Measurements from ENCODE around the gene MESD.

MESD gene

DNA sequence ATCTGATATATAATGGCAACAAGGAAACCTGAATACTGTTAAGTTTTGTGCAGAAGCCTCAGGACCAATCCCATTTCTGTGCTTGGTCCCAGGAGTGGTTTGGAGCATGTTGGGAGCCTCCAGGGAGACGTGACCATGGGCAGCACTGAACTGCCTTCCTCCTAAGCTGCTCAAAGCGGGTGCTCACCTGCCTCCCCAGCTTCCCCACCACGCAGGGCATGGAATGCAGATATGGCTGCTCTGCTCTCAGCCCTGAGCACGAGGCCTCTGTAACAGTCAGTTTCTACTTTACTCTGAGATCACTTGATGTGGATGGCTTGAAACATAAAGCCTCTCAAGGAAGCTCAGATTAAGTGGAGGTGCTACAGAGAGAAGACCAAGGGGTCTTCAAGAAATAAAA lies 49.3 kb downstream of the MESD start:
- no peak for DNase-seq (ENCODE audit: low read depth in 2 of 3, low spot score in 1 of 3)

DNA sequence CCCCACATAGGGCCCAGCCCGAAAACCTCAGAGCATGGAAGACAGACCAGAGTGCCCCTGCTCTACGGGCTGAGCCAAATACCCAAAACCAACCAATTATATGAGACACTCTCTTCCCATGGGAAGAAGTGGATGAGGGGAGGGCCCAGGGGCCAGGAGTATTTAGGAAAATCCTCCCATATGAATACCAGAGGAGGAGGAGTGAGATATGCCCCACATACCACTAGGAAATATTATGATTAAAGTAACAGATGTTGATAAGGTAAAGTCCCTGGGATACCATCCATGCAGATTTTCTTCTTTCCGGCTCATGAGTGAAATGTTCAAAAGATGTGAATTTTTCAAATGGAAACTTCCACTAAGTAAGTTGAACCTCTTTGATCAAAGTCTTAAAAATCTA lies 50.4 kb downstream of the MESD start:
- no peak for DNase-seq (ENCODE audit: low read depth in 2 of 3, low spot score in 1 of 3)

DNA sequence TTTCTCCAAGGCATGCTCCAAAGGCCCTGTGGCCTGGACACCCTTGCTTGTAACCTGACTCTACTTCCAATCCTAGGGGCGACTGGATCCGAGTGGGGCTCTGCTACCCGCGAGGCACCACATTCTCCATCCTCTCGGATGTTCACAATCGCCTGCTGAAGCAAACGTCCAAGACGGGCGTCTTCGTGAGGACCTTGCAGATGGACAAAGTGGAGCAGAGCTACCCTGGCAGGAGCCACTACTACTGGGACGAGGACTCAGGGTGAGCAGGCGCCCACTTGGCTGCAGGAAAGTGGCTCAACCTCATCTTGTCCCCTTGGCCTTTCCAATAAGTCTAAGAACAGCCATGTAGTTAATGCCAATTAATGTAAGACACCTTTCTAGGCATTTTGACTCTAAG lies 51.9 kb downstream of the MESD start:
- DNase-seq (ENCODE audit: low read depth in 2 of 3, low spot score in 1 of 3): no peak

DNA sequence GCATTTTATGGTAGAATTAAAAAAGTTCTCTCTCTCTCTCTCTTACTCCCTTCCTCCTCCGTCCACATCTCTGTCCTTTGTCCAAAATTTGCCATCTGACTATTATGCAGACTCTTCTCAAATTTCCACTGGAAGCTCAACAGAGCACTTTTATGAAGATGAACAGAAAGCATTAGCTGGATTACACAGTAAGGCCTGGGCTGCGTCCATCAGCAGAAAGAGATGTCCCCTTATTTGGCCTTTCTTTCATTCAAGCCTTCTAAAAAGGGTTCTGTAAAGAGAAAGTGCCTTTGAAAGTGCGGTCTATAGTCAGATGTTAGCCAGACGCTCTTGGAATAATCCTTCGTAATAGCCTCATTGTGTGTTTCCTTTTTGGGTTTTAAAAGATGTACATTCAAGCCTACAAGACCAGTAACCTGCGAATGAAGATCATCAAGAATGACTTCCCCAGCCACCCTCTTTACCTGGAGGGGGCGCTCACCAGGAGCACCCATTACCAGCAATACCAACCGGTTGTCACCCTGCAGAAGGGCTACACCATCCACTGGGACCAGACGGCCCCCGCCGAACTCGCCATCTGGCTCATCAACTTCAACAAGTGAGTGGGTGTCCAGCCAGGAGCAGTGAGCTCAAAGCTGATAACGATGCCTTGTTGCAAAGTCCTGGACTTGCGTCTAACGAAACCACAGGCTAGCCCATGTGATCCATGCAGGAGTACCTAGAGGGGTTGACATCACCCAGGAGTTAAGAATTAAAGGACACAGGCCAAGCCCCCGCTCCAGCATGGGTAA lies 53.1 kb downstream of the MESD start:
- DNase-seq (ENCODE audit: low read depth in 2 of 3, low spot score in 1 of 3): no peak

DNA sequence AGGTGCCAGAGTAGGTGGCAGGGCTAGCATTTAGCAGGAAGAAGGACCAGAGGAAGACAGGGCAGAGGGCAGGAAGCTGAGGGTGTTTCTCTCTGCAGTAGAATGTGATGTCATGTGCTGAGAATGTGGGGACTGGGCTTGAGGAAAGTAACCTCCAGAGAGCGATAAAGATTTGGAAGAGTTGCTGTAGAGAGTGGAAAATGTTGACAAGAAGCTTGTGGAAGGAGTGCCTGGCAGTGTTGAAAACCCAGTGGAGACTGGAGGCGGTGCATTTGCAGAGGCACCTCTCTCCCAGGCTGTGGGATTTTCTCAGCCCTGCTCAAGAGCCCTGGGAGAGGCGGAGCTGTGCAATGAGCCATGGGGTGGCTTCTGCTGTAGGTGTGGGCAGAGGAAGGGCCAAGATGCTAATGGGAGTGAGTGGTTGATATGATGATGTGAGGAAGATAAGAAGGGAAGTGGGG lies 54.8 kb downstream of the MESD start:
- no peak for DNase-seq (ENCODE audit: low read depth in 2 of 3, low spot score in 1 of 3)

DNA sequence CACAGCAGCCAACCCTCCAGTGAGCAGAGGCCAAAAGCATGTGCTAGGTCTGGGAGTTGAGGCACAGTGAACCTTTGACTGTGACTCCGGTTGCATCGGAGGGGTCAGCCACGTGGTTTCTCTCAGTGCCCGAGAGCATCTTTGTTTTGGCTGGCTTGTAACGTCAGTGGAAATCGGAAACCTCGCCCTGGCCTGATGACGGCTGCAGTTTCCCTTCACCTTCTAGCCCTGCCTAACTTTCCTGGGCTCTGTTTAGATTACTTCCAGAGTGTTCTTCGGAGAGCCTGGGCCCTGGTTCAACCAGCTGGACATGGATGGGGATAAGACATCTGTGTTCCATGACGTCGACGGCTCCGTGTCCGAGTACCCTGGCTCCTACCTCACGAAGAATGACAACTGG lies 56.6 kb downstream of the MESD start:
- DNase-seq (ENCODE audit: low read depth in 2 of 3, low spot score in 1 of 3): no peak

DNA sequence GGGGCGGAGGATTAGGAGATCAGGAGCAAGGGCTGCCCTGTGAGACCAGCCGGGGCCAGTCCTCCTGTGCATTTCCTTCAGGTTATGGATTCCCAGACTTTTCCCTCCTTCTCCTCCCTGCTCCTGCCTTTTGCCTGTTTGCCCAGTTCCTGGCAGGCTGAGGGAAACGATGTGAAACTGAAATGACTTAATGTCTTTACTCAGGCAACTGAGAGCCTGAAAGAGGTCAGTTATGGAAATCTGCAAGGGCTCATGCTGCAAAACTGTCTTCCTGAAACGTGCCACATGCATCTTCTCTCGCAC lies 57.2 kb downstream of the MESD start:
- no peak for DNase-seq (ENCODE audit: low read depth in 2 of 3, low spot score in 1 of 3)

DNA sequence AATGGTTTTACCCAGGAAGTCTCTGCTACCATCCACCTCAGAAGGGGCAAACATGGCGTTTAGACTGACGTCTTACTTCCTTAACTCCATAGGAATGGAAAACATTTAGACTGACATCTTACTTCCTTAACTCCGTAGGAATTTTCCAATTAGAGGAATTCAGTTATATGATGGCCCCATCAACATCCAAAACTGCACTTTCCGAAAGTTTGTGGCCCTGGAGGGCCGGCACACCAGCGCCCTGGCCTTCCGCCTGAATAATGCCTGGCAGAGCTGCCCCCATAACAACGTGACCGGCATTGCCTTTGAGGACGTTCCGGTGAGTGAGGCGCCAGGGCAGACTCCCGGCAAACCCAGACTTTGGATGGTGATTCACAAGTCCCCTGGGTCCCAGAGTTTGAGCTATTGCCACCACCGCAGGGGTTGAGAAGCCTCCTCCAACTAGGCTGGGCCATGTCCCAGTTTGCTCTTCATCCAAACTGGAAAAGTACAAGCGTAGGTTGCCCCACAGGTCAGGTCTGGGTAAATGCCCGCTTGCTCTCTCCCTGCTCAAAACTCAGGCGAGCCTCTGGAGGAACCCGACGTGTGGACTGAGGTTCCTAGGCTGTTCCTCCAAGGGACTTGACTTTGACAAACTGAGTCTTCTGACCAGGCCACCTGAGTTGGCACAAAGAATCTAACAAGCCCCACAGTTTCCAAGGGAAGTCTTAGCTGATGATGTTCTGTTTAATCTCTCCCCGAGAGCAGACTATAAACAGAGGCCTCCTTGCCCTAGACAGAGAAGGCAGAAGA lies 57.7 kb downstream of the MESD start:
- DNase-seq (ENCODE audit: low read depth in 2 of 3, low spot score in 1 of 3): no peak

DNA sequence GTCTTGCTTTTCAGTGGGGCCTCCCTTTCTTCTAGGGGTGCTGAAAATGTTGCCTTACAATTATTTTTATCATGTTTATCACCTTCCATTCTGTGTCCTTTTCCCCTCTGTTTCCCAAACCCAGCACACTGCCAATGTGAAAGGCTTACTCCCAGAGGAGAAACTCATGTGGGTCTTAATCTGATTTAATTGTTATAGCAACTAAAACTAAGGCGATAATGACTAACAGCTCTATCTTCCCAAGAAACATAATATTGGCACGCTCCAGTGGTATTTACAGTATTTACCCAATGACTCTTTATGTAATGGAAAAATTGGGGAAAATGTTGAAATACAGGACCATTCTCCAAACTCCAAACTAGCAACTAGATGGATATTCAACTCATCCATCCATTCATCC lies 58.4 kb downstream of the MESD start:
- DNase-seq (ENCODE audit: low read depth in 2 of 3, low spot score in 1 of 3): no peak

DNA sequence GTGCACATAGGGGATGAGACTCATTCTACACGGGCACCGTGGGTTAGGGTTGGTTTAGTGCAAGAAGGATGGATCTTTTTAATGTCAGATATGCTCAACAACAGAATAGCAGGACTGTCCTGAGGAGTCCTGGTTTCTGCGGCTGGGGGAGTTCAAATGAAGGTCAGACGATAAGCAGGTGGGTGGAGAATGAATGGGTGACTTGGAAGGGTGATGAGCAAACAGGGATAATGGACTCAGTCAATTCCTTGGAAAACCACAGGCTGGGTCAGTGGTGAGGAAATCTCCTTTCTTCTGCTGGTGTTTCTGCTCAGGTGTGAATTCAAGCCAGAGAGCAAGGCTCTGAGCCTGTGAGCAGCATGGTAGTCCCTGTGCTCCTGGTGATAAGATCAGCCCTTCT lies 59.9 kb downstream of the MESD start:
- DNase-seq (ENCODE audit: low read depth in 2 of 3, low spot score in 1 of 3): no peak

DNA sequence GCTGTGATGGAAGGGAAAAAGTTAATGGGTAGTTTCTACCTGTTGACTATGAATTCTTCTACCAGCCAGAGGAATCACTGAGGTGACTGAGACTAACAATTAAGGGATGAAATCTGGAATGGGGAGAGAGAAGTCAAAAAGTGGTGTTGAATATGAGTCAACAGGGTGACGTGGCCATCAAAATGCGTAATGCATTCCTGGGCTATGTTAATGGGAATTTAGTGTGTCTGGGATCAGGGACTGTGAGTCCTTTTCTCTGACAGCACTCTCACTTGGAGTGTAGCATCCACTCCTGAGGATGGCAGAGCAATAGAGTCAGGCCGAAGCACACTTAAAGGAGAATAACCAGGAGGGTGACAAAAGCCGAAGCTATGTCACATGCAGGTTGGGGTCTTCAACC lies 60.4 kb downstream of the MESD start:
- no peak for DNase-seq (ENCODE audit: low read depth in 2 of 3, low spot score in 1 of 3)

DNA sequence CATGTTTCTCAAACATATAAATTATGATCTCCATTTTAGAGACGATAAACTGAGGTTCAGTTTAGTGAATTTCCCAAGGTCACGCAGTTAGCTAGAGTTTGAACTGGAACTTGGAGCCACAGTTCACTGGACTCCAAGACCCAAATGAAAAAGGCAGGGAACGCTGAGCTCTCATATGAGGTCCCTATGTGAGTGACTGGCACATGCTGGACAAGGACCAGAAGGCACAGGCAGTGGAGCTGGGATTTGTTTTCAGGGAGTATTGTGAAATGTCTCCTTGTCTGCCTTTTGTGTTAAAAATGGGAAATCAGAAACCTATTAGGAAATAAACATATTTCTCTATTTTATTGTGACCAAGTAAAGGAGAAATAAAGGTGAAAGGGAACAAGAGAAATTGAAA lies 63.5 kb downstream of the MESD start:
- no peak for DNase-seq (ENCODE audit: low read depth in 2 of 3, low spot score in 1 of 3)

DNA sequence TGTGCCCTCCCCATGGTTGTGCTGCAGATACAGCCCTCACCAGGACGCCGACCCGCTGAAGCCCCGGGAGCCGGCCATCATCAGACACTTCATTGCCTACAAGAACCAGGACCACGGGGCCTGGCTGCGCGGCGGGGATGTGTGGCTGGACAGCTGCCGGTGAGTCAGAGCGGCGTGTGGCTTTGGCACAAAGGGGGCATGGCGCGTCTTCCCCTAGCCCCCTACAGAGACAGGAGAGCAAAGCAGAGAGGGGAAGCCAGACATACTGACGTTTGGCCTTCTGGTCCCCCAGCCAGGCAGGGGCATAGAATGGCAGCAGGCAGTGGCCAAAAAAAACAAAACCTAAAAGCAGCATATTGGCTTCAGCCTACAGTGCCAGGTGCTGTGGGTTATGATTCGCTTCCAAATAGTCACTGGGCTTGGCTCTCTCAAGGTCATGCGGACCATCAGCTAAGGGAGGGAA lies 64.0 kb downstream of the MESD start:
- no peak for DNase-seq (ENCODE audit: low read depth in 2 of 3, low spot score in 1 of 3)

DNA sequence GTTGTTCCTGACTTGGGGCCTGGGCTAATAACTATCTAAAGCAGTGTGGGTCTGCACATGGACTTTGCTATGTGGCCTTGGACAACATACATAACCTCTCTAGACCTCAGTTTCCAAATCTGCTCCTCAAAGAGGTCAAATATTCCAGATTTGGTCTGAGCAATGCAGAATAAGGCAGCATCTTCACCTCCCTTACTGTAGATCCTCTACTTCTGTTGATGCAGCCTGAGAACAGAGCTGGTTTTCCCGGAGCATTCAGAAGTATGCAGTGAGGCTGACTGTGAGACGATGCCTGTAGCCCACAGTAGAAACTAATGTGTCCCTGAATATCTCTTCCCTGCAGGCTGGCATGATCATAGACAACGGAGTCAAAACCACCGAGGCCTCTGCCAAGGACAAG lies 65.3 kb downstream of the MESD start:
- DNase-seq (ENCODE audit: low read depth in 2 of 3, low spot score in 1 of 3): no peak

DNA sequence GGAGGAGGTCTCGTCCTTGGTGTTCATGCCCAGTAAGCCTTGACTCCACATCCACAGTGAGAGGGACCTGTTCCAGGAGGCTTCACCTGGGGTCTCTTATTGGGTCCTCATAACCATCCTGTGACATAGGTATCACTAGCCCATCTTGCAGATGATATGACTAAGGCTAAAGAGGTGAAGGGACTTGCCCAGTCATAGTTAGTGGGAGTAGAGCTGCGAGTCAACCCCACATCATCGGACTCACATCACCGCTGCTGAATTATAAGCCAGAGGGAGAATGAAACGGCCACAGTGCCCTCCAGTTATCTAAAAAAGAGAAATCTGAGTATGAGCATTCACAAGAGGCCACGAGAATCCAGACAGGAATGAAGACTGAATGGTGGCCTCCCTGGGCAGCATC lies 66.0 kb downstream of the MESD start:
- no peak for DNase-seq (ENCODE audit: low read depth in 2 of 3, low spot score in 1 of 3)

DNA sequence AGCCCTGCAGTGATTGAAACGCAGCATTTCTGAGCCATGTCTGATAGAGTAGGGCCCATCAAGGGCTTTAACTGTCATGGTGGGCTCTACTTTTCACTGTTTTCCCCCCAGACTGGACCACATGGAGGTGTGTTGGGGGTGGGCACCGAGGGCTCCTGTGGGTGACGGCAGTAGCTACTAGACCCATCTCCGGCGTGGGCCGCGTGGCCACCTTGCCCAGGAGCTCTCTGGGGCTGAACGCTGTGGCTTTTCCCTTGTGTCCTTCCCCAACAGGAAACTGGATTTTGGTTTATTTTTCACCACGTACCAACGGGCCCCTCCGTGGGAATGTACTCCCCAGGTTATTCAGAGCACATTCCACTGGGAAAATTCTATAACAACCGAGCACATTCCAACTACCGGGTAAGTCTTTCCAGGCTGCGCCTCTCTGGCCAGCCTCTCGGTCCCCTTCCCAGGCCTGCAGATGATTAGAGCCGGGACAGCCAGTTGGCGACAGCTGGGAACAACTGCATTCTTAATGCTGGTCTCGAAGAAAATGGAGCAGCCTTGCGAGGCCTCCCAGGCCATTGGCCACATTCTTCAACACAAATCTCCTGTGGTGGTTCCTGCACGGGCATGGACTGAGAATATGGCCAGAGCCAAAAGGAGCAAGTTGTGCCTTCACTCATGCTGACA lies 67.7 kb downstream of the MESD start:
- DNase-seq (ENCODE audit: low read depth in 2 of 3, low spot score in 1 of 3): no peak

DNA sequence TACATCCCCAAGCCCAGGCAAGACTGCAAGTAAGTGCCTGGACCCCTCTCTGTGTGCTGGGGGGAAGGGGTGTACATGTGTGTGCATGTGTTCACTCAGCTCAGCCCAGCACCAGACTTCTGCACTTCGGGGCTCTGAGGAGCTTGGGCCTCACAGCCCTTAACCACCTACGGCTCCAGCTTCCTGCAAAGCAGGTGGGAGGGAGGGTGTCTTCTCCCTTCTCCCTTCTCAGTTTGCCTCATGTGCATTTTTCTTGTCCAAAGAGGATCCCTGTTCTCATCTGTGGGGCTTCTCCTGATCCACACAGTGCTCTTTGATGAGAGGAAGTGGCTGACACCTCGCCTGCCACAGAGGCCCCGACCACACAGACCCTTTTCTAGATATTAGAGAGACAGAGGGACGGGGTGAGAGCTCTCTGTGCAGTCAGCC lies 69.3 kb downstream of the MESD start:
- DNase-seq (ENCODE audit: low read depth in 2 of 3, low spot score in 1 of 3): peak in 2 of 3 donors; percentile 3 to 18

DNA sequence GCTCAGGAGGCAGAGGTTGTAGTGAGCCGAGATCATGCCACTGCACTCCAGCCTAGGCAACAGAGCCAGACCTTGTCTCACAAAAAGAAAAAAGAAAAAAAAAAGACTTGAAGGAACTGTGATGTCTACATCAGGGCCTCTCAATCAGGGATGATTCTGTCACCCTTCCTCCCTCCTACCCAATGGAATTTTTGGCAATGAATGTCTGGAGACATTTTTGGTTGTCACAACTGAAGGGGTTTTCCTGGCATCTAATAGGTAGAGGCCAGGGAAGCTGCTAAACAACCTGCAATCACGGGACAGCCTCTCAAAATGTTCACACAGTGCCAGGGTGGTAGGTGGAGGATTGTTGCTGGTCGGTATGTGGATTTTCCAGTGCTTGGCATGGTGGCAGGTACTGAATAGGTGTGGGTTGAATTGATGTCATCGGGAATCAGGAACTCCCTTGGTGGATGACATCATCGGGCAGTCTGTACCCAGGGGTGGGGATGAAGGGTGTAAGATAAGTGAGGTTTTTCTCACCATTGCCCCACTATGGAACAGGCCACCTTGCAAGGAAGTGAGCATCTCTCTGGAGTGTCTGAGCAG lies 71.3 kb downstream of the MESD start:
- DNase-seq (ENCODE audit: low read depth in 2 of 3, low spot score in 1 of 3): no peak

DNA sequence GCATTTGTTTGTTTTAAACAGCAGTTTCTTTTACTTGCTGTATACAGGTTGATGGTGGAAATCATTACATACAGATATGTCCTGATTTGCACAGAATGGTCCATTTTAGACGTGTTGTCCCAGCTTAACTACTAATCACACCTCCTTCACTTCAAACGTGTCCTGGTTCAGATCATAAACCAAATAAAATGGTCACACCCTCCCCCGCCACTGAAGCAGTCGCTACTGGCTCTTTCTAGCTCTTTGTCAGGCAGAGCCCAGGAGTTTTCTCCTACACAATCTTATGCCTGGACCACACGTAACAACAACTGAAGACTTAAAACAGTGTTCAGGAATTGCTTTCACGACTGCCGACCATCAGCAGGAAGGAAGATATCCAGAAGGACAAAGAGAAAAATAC lies 73.6 kb downstream of the MESD start:
- DNase-seq (ENCODE audit: low read depth in 2 of 3, low spot score in 1 of 3): no peak

DNA sequence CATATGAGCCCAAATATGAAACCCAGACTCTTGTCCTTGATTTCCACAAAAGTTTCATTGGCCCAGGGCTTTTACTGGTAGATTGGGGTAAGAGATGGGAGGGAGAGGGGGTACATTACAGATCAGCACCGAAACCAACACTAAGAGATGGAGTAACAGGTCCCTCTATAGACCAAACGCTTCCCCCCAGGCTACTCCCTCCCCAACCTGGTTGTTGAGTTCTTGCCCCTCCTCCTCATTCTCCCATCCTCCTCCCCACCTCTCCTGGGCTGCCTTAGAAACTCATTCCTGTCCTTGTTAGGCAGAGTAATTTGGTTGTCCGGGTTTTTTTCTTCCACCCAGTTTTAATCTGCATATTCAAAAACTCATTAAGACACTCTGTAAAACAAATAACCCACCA lies 74.1 kb downstream of the MESD start:
- DNase-seq (ENCODE audit: low read depth in 2 of 3, low spot score in 1 of 3): no peak

DNA sequence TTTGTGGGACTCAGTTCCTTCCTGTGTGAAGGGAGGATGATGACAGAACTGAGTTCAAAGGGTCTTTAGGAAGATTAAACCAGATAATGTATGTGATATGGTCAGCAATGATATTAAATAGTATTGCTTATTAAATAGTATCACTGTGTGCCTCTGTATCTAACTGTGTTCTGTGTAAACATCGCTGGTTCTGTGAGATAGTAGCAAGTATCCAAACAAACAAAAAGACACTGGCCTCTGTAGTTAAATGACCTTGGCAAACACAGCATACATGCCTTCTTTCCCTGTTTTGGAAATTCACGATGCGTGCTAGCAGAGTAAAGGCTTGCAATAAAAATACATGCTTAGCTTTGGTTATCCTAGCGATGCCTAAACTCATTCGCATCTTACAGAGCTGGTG lies 76.1 kb downstream of the MESD start:
- DNase-seq (ENCODE audit: low read depth in 2 of 3, low spot score in 1 of 3): no peak

DNA sequence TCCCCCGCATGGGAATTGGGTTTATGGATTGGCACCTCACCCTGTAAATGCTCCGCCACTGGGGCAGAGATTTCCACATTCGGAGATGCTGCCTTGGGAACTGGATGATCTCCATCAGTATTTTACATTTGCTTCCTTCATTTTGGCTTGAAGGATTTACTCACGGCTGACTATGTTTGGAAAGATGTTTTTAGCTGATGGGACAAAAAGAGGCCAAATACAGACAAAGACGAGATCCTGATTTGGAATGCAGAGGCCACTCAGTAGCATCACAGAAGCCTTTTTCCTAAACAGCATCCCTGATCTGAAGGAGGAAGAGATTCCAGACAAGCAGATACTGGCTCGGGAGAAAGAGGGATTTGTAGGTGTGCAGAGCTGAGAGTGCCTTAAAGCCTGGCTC lies 76.9 kb downstream of the MESD start:
- no peak for DNase-seq (ENCODE audit: low read depth in 2 of 3, low spot score in 1 of 3)

All from stimulated activated CD4-positive, alpha-beta T cell treated with anti-CD3 and anti-CD28 coated beads, Interleukin-12 subunit alpha, Interleukin-12 subunit beta, amount 100 ng/mL, for 48 hours (primary cell).